SIG-M5 treated with dmso at 0.1 percent for 504 hours (cell line): ENCODE results near the gene ANKRD35.
"Not testable (repeated sequence)": the region's sequence is repeated elsewhere in the genome, so short reads cannot be mapped to it uniquely, and the experiment has no call there.

ENCODE experiments used
- DNase-seq: peaks from one replicate; lab custom pipeline; 2025; ENCODE audit not compliant: unreplicated experiment; lab: John Stamatoyannopoulos, UW

ANKRD35 gene

DNA sequence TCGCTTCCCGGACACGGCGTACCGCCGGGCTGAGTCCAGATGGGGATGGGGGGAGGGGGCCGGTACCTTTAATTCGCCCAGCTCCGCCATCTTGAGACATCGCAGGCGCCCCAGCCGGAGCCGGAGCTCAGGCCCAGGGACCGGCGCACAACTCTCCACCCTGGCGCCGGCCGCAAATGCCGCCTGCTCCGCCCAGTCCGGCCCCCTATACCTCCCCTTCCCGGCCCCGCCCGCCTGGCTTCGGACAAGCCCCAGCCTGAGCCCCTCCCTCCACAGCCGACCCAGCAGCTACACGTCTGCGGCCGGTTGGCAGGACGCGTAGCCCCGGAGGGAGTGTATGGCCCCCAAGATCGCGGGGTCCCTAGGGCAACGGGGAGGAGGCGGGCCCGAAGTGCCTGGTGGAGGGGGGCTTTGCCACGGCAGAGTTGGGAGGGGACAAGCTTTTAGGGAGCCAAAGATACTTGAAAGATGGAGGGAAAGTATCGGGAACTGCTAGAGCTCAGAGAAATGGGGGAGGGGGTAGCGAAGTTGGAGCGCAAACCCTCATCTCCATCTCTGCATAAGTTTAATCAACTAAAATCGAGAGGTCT lies 26.7 kb downstream of the ANKRD35 start, which contains the start of gene PIAS3:
TSS of gene PIAS3 (minus strand) at position 181 of the 590 bp plus-strand sequence. CDS start at position 90, 91 bp downstream.
- peak; percentile 97 for DNase-seq

- DNase-seq: peak; percentile 65
These were observed 27.3 kb downstream of the ANKRD35 start for GRCh38 chr1:145858238-145858900.

DNA sequence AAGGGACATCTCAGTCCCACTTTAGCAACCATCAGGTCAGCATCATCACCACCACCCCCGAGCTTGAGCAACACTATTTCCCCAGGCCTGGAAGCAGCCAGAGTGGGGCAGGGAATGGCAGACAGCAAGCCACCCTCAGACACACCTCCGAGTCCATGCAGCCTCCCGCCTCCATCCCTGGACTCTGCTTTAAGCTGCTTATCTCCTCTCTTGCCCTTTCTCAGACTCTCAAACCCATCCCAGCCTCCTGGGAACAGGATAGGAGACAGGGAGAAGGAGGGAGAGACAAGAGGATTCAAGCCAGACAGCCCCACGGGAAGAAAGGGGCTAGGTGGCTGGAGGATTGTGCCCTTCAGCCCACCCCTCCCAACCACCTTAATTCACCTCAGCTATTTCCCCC lies 28.5 kb downstream of the ANKRD35 start:
- no peak for DNase-seq

- no peak for DNase-seq
These were observed 30.2 kb downstream of the ANKRD35 start for GRCh38 chr1:145855426-145855948.

- DNase-seq: no peak
These were observed 36.1 kb downstream of the ANKRD35 start for GRCh38 chr1:145849356-145850160.

- no peak for DNase-seq
These were observed 37.8 kb downstream of the ANKRD35 start for GRCh38 chr1:145847827-145848226.

DNA sequence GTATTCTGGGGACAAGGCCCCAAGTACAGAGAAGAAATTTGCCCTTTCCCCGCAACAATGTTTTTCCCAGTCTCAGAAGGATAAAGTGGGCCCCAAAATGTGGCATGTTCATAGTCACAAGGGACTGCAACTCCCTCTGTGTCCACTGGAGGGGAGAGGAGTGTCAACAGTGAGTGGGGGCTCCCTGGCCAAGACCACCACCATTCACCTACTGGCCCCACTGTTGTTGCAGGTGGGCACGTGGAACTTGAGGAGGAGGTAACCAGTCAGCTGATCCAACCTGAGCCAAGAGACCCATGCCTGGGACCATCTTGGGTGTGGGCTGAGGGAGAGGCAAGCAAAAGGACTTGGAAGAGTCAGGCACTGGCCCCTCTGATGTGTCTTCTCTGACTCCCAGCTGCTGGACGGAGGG lies 39.5 kb downstream of the ANKRD35 start:
- DNase-seq: peak; percentile 66

- DNase-seq: peak; percentile 80
These were observed 40.0 kb downstream of the ANKRD35 start, which contains the start of gene NUDT17 for GRCh38 chr1:145845514-145846161. NUDT17 (plus strand) TSS chr1:145845630; CDS start chr1:145845641, 11 bp downstream.

DNA sequence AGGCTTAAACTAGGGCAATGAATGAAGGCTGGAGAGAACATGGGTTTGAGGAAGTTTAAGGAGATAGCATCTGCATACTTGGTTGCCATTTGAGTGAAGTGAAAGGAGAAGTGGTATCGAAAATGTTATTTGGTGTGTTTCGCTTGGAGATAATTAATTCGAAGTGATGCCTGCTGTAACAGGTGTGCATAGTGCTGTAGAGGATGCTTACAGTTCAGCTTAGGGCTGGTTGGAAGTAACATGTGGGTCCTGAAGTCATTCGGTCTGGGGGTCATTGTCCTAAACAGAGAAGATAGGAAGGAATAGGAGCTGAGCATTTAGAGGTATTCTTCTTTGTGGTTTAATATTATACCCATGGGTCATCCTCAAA lies 40.5 kb downstream of the ANKRD35 start:
- DNase-seq: peak; percentile 97

GRCh38 chr1:145843031-145843430 lies 42.6 kb downstream of the ANKRD35 start:
- no peak for DNase-seq

GRCh38 chr1:145837656-145838055 lies 48.0 kb downstream of the ANKRD35 start:
- no peak for DNase-seq

DNA sequence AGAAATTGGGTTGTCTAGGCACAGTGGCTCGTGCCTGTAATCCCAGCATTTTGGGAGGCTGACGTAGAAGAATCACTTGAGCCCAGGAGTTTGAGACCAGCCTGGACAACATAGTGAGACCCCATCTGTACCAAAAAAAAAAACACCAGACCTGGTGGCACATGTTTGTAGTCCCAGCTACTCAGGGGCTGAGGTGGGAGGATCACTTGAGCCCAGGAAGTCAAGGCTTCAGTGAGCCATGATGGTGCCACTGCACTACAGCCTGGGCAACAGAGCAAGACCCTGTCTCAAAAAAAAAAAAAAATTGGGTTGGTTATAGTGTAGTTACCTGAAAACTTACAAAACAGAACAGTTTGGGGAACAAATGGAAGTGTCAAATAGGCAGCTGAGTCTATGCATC lies 54.9 kb downstream of the ANKRD35 start:
- DNase-seq: not testable (repeated sequence)

DNA sequence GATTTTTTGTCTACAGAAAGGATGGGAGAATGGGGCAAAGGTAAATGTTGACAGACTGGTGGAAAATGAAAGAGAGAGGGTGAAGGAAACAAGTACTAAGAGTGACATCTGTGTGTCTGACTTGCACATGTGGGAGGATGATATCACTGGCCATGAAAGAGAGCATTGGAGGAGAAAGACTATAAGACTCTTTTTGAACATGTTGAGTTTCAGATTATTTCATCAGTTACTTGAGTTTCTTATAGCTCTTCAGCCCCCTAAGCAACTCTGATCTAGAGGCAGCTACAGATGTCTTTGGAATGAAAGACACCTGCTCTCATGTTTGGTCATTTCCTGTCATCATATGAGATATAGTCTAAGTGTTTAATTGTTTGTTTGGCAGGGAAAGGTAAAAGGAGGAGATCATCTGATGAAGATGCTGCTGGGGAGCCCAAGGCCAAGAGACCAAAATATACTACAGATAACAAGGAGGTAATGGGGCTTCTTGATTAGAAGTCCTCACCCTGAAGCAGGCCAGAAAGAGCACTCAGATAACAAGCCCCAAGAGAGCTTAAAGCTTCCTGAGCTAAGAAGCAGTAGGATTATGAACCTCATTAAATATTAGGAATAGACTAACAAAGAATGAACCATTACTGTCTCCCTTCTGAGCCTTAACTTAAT lies 57.2 kb downstream of the ANKRD35 start:
- DNase-seq: no peak

GRCh38 chr1:145827966-145828365 lies 57.7 kb downstream of the ANKRD35 start:
- peak; percentile 25 for DNase-seq

DNA sequence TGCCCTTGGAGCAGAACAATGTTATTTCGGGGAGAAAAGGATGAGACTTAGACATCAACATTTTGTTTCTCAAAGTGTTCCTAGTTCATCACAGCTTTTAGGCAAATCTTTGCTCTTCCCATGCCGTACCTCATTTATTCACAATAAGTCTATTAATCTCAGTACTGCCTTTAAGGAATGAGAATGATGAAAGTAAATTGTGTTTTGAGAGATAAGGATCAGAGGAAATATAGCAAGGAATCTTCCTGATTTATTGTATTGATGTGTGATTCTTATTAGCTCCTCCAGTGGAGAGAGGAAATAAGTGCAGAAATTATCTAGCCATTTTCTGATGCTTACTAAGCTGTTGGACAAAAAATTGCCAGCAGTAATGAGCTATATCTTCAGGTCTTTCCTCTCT lies 59.6 kb downstream of the ANKRD35 start:
- DNase-seq: no peak

GRCh38 chr1:145824499-145824842 lies 61.2 kb downstream of the ANKRD35 start:
- DNase-seq: no peak

- peak; percentile 97 for DNase-seq
These were observed 61.8 kb downstream of the ANKRD35 start, which contains the start of the genes POLR3C and RNF115 for GRCh38 chr1:145823565-145824498. POLR3C (plus strand) TSS chr1:145824200; CDS start chr1:145825777, 1,577 bp downstream. RNF115 (minus strand) TSS chr1:145824095; CDS start chr1:145823873, 222 bp downstream.

- DNase-seq: not testable (repeated sequence)
These were observed 62.8 kb downstream of the ANKRD35 start for GRCh38 chr1:145822779-145823331.

- not testable (repeated sequence) for DNase-seq
These were observed 67.6 kb downstream of the ANKRD35 start for GRCh38 chr1:145818095-145818494.
